Common myeloid progenitor, CD34-positive (primary cell): ENCODE results near the gene RPGRIP1L.
"Not testable (repeated sequence)": the region's sequence is repeated elsewhere in the genome, so short reads cannot be mapped to it uniquely, and the experiment has no call there.

Experiments
- CTCF ChIA-PET: fragments of 350-600 bp; sonication (Branson Sonifier 250); formaldehyde crosslinking; loops from one replicate; lab custom pipeline; 2021; ENCODE audit warnings: antibody characterized with exemption; lab: Charles Lee
- POLR2A ChIA-PET: fragments of 350-600 bp; sonication (Branson Sonifier 250); formaldehyde crosslinking; loops from one replicate; lab custom pipeline; 2021; ENCODE audit warnings: antibody characterized with exemption; lab: Charles Lee
- DNase-seq, 3 donors: peaks; one replicate each; pipeline versions ENCODE4 v3.0.0 to v3.0.0-alpha.2; 2013
- H3K27ac ChIP-seq, 2 experiments: 1 replicate in 1 of 2; 2 replicates in 1 of 2; pipeline ENCODE4 v1.7.0; 2013; ENCODE audit warnings: inconsistent platforms in 2 of 2, low read length in 2 of 2, mild to moderate bottlenecking in 2 of 2, low read depth in 1 of 2, moderate library complexity in 1 of 2; ENCODE audit not compliant: severe bottlenecking in 2 of 2, insufficient read depth in 1 of 2, poor library complexity in 1 of 2
- H3K27me3 ChIP-seq, 5 experiments: replicated peaks in 2 of 5; 1 replicate in 3 of 5; 2 replicates in 2 of 5; pipeline versions ENCODE4 v1.6.1 to v1.7.0; 2013; ENCODE audit warnings: low read length in 4 of 5, mild to moderate bottlenecking in 2 of 5, moderate library complexity in 2 of 5, inconsistent platforms in 1 of 5; ENCODE audit not compliant: insufficient read depth in 5 of 5, control insufficient read depth in 4 of 5
- H3K36me3 ChIP-seq, 4 experiments: 1 replicate in 2 of 4; 2 replicates in 2 of 4; pipeline versions ENCODE4 v1.6.1 to v1.7.0; 2013; ENCODE audit warnings: low read length in 3 of 4, control low read depth in 1 of 4, mild to moderate bottlenecking in 1 of 4; ENCODE audit not compliant: control insufficient read depth in 4 of 4, insufficient read depth in 4 of 4
- H3K4me1 ChIP-seq, 4 experiments: 1 replicate in 3 of 4; 2 replicates in 1 of 4; pipeline versions ENCODE4 v1.6.1 to v1.7.1; 2013; ENCODE audit warnings: low read length in 3 of 4, mild to moderate bottlenecking in 3 of 4, control low read depth in 1 of 4, inconsistent platforms in 1 of 4, moderate library complexity in 1 of 4; ENCODE audit not compliant: control insufficient read depth in 4 of 4, insufficient read depth in 4 of 4; ENCODE audit errors: control extremely low read depth in 1 of 4
- H3K4me3 ChIP-seq, 7 experiments: 1 replicate in 4 of 7; 2 replicates in 3 of 7; pipeline versions ENCODE4 v1.5.1 to v1.7.0; 2013; ENCODE audit warnings: mild to moderate bottlenecking in 7 of 7, low read length in 6 of 7, moderate library complexity in 6 of 7, inconsistent platforms in 2 of 7, low read depth in 2 of 7, control low read depth in 1 of 7; ENCODE audit not compliant: insufficient read depth in 4 of 7, control insufficient read depth in 1 of 7; ENCODE audit errors: extremely low read depth in 1 of 7
- H3K9me3 ChIP-seq, 5 experiments: 1 replicate in 4 of 5; 2 replicates in 1 of 5; pipeline versions ENCODE4 v1.6.1 to v1.7.1; 2013; ENCODE audit warnings: low read length in 4 of 5, mild to moderate bottlenecking in 2 of 5, inconsistent platforms in 1 of 5, low read depth in 1 of 5, moderate library complexity in 1 of 5; ENCODE audit not compliant: control insufficient read depth in 4 of 5, insufficient read depth in 2 of 5; ENCODE audit errors: control extremely low read depth in 1 of 5
- WGBS: methylation state at CpG from one replicate; pipeline ENCODE4 v1.1.5; 2013; ENCODE audit not compliant: insufficient coverage; 5-methylcytosine and 5-hydroxymethylcytosine counted together

Gene RPGRIP1L

GRCh38 chr16:53695070-53695469 is 8.6 kb downstream of the RPGRIP1L start:
- CTCF ChIA-PET: no interaction called here
- POLR2A ChIA-PET: no interaction called here

GRCh38 chr16:53693320-53693719 is 10.3 kb downstream of the RPGRIP1L start:
- CTCF ChIA-PET: no interaction called here
- H3K27ac ChIP-seq: no peak overlapping the region
- 100% methylated on average over 1 of the region's 5 CpGs for WGBS
- H3K4me3 ChIP-seq: no peak overlapping the region
- no peak for DNase-seq
- peaks cover 2% of the 10 kb centered on the region in 4 experiments for H3K36me3 ChIP-seq
- H3K9me3 ChIP-seq: no peaks in the 10 kb centered on the region
- no peaks in the 10 kb centered on the region for H3K4me1 ChIP-seq
- no peaks in the 10 kb centered on the region for H3K27me3 ChIP-seq
- POLR2A ChIA-PET: no interaction called here

More at GRCh38 chr16:53695070-53695469, 8.6 kb downstream of the RPGRIP1L start:
- Histone ChIP-seq H3K4me1 (no peaks in the 10 kb centered on the region), H3K9me3 (no peaks in the 10 kb centered on the region), H3K27ac (no peak overlapping the region), H3K36me3 (peaks cover 2% of the 10 kb centered on the region in 4 experiments), H3K27me3 (no peaks in the 10 kb centered on the region), H3K4me3 (no peak overlapping the region)
- DNase-seq: no peak
- no CpG with 5 or more reads among the region's 1 CpG for WGBS

- Histone ChIP-seq H3K27ac (no peak overlapping the region), H3K4me3 (no peak overlapping the region), H3K9me3 (no peaks in the 10 kb centered on the region), H3K4me1 (no peaks in the 10 kb centered on the region), H3K27me3 (no peaks in the 10 kb centered on the region), H3K36me3 (peaks cover 2% of the 10 kb centered on the region in 4 experiments)
- WGBS: 100% methylated on average over 1 of the region's 5 CpGs
- DNase-seq: no peak
- POLR2A ChIA-PET: no interaction called here
- CTCF ChIA-PET: no interaction called here
Measured at GRCh38 chr16:53692146-53692545, 11.5 kb downstream of the RPGRIP1L start.

GRCh38 chr16:53690771-53691170 is 12.9 kb downstream of the RPGRIP1L start:
- H3K27ac ChIP-seq: no peak overlapping the region
- no CpG with 5 or more reads among the region's 2 CpGs for WGBS
- no peak overlapping the region for H3K4me3 ChIP-seq
- no peaks in the 10 kb centered on the region for H3K4me1 ChIP-seq
- no peaks in the 10 kb centered on the region for H3K9me3 ChIP-seq
- no peaks in the 10 kb centered on the region for H3K27me3 ChIP-seq
- ChIA-PET CTCF (no interaction called here), POLR2A (interaction anchor here (0.5 kb wide), 1 partner anchor 244 kb away, joined by 9 read pairs; no protein-coding TSS in a partner anchor)
- peaks cover 0 to 6% (median 1%) of the 10 kb centered on the region in 4 experiments for H3K36me3 ChIP-seq
- DNase-seq: no peak

GRCh38 chr16:53689636-53690035 is 14.0 kb downstream of the RPGRIP1L start:
- no peak for DNase-seq
- Histone ChIP-seq H3K9me3 (no peaks in the 10 kb centered on the region), H3K27me3 (no peaks in the 10 kb centered on the region), H3K27ac (no peak overlapping the region), H3K4me1 (no peaks in the 10 kb centered on the region), H3K36me3 (peaks cover 0 to 6% (median 2%) of the 10 kb centered on the region in 4 experiments), H3K4me3 (no peak overlapping the region)
- WGBS: no CpG with 5 or more reads among the region's 3 CpGs
- POLR2A ChIA-PET: no interaction called here
- CTCF ChIA-PET: no interaction called here

- H3K4me3 ChIP-seq: no peak overlapping the region
- no peak overlapping the region for H3K27ac ChIP-seq
- ChIA-PET CTCF (no interaction called here), POLR2A (no interaction called here)
- 100% methylated on average over 1 of the region's 3 CpGs for WGBS
- DNase-seq: no peak
- H3K27me3 ChIP-seq: no peaks in the 10 kb centered on the region
- H3K9me3 ChIP-seq: no peaks in the 10 kb centered on the region
- no peaks in the 10 kb centered on the region for H3K4me1 ChIP-seq
- H3K36me3 ChIP-seq: peaks cover 0 to 6% (median 2%) of the 10 kb centered on the region in 4 experiments
Measured at GRCh38 chr16:53686710-53687109, 16.9 kb downstream of the RPGRIP1L start.

- 100% methylated on average over 1 of the region's 3 CpGs for WGBS
- H3K9me3 ChIP-seq, H3K27ac ChIP-seq, POLR2A ChIA-PET, H3K27me3 ChIP-seq, H3K4me3 ChIP-seq, DNase-seq, H3K36me3 ChIP-seq, CTCF ChIA-PET, H3K4me1 ChIP-seq: not testable (repeated sequence)
Measured at GRCh38 chr16:53685334-53685733, 18.3 kb downstream of the RPGRIP1L start.
